Esophagus squamous epithelium (tissue), 4 donors: ENCODE data around the gene FGF16.

Experiments
- CTCF ChIP-seq, 6 experiments: fragments of 450-650 bp in 4 of 6; fragments of 200-600 bp in 2 of 6; sonication (generic) in 2 of 6; IDR thresholded peaks; one replicate each; pipeline ENCODE4 v1.5.1; 2016 to 2019; ENCODE audit warnings: antibody characterized with exemption in 6 of 6, mild to moderate bottlenecking in 4 of 6, moderate library complexity in 4 of 6
- POLR2A ChIP-seq, 4 donors: fragments of 450-650 bp; IDR thresholded peaks; one replicate each; pipeline ENCODE4 v1.6.1; 2017; ENCODE audit warnings: antibody characterized with exemption in 4 of 4, mild to moderate bottlenecking in 4 of 4, moderate library complexity in 3 of 4

DNA sequence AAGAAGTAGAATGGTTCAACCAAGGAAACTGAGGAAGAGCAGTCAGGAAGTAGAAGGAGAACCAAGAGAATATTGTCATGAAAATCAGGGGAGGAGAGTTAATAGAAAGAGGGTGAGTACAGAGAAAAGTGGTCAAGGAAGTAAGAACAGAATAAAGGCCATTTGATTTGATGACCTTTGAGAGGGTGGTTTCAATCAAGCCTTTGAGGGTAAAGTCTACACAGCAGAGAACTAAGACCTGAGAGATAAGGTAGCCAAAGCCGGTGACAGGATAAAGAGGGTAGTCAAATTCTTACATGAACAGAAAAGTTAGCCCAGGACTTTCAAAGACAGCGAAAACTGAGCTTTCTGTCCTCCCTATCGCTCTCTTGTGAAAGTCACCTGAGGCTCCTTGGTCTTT is 34.6 kb upstream of the FGF16 start:
- TF ChIP-seq POLR2A (IDR thresholded peaks at IDR 0.05) (no peak), CTCF (IDR thresholded peaks at IDR 0.05) (no peak)
